Natural killer cell (primary cell): ENCODE data around the gene UNC13C. TPM values are rescaled to one million over a fixed set of nuclear protein-coding genes. Genes with fewer than 3 reads are reported as not detected.

Source experiments
- ATAC-seq, 3 donors: fragments of 150-1000 bp in 2 of 3; fragments of 200-7000 bp in 1 of 3; cut with Tn5 transposase; 1 replicate in 1 of 3; 2 replicates in 2 of 3; pipeline ENCODE4 v1.10.0; 2021; ENCODE audit warnings: mild to moderate bottlenecking in 2 of 3, moderate library complexity in 2 of 3
- DNase-seq, 2 donors: peaks; one replicate each; pipeline versions ENCODE4 v3.0.0 to v3.0.0-alpha.2; 2013 to 2021; ENCODE audit warnings: mixed read lengths in 1 of 2
- H3K27ac ChIP-seq: one replicate; pipeline ENCODE4 v1.5.1; 2013; ENCODE audit warnings: mild to moderate bottlenecking, low read length
- H3K27me3 ChIP-seq: one replicate; pipeline ENCODE4 v1.6.1; 2013; ENCODE audit warnings: low read length; ENCODE audit not compliant: control insufficient read depth, insufficient read depth
- H3K36me3 ChIP-seq: one replicate; pipeline ENCODE4 v1.6.1; 2013; ENCODE audit warnings: low read length; ENCODE audit not compliant: control insufficient read depth, insufficient read depth
- H3K4me1 ChIP-seq: one replicate; pipeline ENCODE4 v1.6.1; 2013; ENCODE audit warnings: low read length; ENCODE audit not compliant: control insufficient read depth, insufficient read depth
- H3K4me3 ChIP-seq: one replicate; pipeline ENCODE4 v1.5.1; 2013; ENCODE audit warnings: low read length
- H3K9me3 ChIP-seq: one replicate; pipeline ENCODE4 v1.6.1; 2013; ENCODE audit warnings: low read length; ENCODE audit not compliant: control insufficient read depth, insufficient read depth
- H3K27ac Mint-ChIP-seq, 2 donors: one replicate each; pipeline ENCODE4 v1.8.0; 2022; ENCODE audit warnings: mild to moderate bottlenecking in 2 of 2, mixed read lengths in 2 of 2, moderate library complexity in 1 of 2
- H3K27me3 Mint-ChIP-seq, 2 donors: one replicate each; pipeline ENCODE4 v1.8.0; 2022; ENCODE audit warnings: low read depth in 2 of 2, mixed read lengths in 2 of 2
- H3K36me3 Mint-ChIP-seq: one replicate; pipeline ENCODE4 v1.8.0; 2022; ENCODE audit warnings: mixed read lengths
- H3K4me1 Mint-ChIP-seq, 2 donors: one replicate each; pipeline ENCODE4 v1.8.0; 2022; ENCODE audit warnings: mixed read lengths in 2 of 2
- H3K4me3 Mint-ChIP-seq: one replicate; pipeline ENCODE4 v1.8.0; 2022; ENCODE audit warnings: mild to moderate bottlenecking, moderate library complexity, mixed read lengths
- H3K9me3 Mint-ChIP-seq, 2 donors: one replicate each; pipeline ENCODE4 v1.8.0; 2022; ENCODE audit warnings: mixed read lengths in 2 of 2
- CTCF ChIP-seq: fragments of 200-600 bp; IDR thresholded peaks from one replicate; pipeline ENCODE4 v1.8.0; 2022; ENCODE audit warnings: antibody characterized with exemption
- WGBS: methylation state at CpG from one replicate; pipeline ENCODE4 v1.1.7; 2013; ENCODE audit warnings: missing lambda C conversion rate; ENCODE audit not compliant: insufficient coverage; 5-methylcytosine and 5-hydroxymethylcytosine counted together
- intact Hi-C: fragments of 100-400 bp; cut with micrococcal nuclease; formaldehyde crosslinking; loops from one replicate; pipeline ENCODE4 v1.14.2; 2022
- total RNA-seq, 4 donors: library from RNA; stranded (reverse); fragments of 120-200 nt in 1 of 4; gene quantifications; one replicate each; pipeline versions ENCODE4 v1.2.3 to v1.2.4, GENCODE V29; 2013 to 2022

UNC13C gene
- total RNA-seq, 3 donors from 2014 or later (not counting 1 experiment from before 2014, with no cell fraction given): not detected

- Histone ChIP-seq H3K27me3 (no peaks in the 10 kb centered on the region), H3K4me3 (no peak overlapping the region), H3K27ac (no peak overlapping the region), H3K9me3 (no peaks in the 10 kb centered on the region), H3K36me3 (no peaks in the 10 kb centered on the region), H3K4me1 (no peaks in the 10 kb centered on the region)
- no peak for DNase-seq
- Mint-ChIP-seq H3K36me3 (no peaks in the 10 kb centered on the region), H3K4me1 (no peaks in the 10 kb centered on the region), H3K27me3 (peaks cover 0 to 6% of the 10 kb centered on the region in 2 donors), H3K4me3 (no peak overlapping the region), H3K9me3 (no peaks in the 10 kb centered on the region), H3K27ac (no peak overlapping the region)
- ATAC-seq: no peak
- intact Hi-C loops: no loop called here
- no peak for TF ChIP-seq CTCF
- WGBS: 80% methylated on average over 2 of the region's 2 CpGs
Measured at GRCh38 chr15:54088837-54089236, 110.6 kb downstream of the UNC13C start.

GRCh38 chr15:54089776-54090175, 111.5 kb downstream of the UNC13C start:
- no peak for TF ChIP-seq CTCF
- Mint-ChIP-seq H3K4me3 (no peak overlapping the region), H3K36me3 (no peaks in the 10 kb centered on the region), H3K27me3 (peaks cover 0 to 6% of the 10 kb centered on the region in 2 donors), H3K4me1 (no peaks in the 10 kb centered on the region), H3K27ac (no peak overlapping the region), H3K9me3 (peaks cover 0 to 3% of the 10 kb centered on the region in 2 donors)
- DNase-seq (no peak), ATAC-seq (no peak)
- WGBS: 88% methylated on average over 3 of the region's 3 CpGs
- Histone ChIP-seq H3K27me3 (no peaks in the 10 kb centered on the region), H3K36me3 (no peaks in the 10 kb centered on the region), H3K4me1 (no peaks in the 10 kb centered on the region), H3K4me3 (no peak overlapping the region), H3K27ac (no peak overlapping the region), H3K9me3 (no peaks in the 10 kb centered on the region)
- intact Hi-C loops: no loop called here

GRCh38 chr15:54091651-54092050, 113.4 kb downstream of the UNC13C start:
- no peaks in the 10 kb centered on the region for H3K4me1 ChIP-seq
- no peaks in the 10 kb centered on the region for H3K27me3 ChIP-seq
- H3K36me3 ChIP-seq: no peaks in the 10 kb centered on the region
- H3K9me3 ChIP-seq: no peaks in the 10 kb centered on the region
- intact Hi-C loops: no loop called here
- Mint-ChIP-seq H3K36me3 (no peaks in the 10 kb centered on the region), H3K27me3 (no peaks in the 10 kb centered on the region), H3K9me3 (peaks cover 3% of the 10 kb centered on the region in 2 donors), H3K4me3 (no peak overlapping the region), H3K27ac (no peak overlapping the region), H3K4me1 (no peaks in the 10 kb centered on the region)
- WGBS: 84% methylated on average over 2 of the region's 2 CpGs
- no peak for DNase-seq
- no peak overlapping the region for H3K27ac ChIP-seq
- no peak overlapping the region for H3K4me3 ChIP-seq
- no peak for TF ChIP-seq CTCF
- no peak for ATAC-seq

GRCh38 chr15:54094661-54095060, 116.4 kb downstream of the UNC13C start:
- Mint-ChIP-seq H3K9me3 (peaks cover 3% of the 10 kb centered on the region in 2 donors), H3K4me3 (no peak overlapping the region), H3K4me1 (no peaks in the 10 kb centered on the region), H3K36me3 (no peaks in the 10 kb centered on the region), H3K27ac (no peak overlapping the region), H3K27me3 (no peaks in the 10 kb centered on the region)
- 80% methylated on average over 1 of the region's 1 CpG for WGBS
- intact Hi-C loops: no loop called here
- Histone ChIP-seq H3K36me3 (no peaks in the 10 kb centered on the region), H3K27me3 (no peaks in the 10 kb centered on the region), H3K9me3 (no peaks in the 10 kb centered on the region), H3K4me1 (no peaks in the 10 kb centered on the region), H3K27ac (no peak overlapping the region), H3K4me3 (no peak overlapping the region)
- TF ChIP-seq CTCF: no peak
- DNase-seq (no peak), ATAC-seq (no peak)
